HFFc6 (cell line): ENCODE data around the gene CHRDL1. TPM values are rescaled to one million over a fixed set of nuclear protein-coding genes. Genes with fewer than 3 reads are reported as not detected.

ENCODE experiments used
- DNase-seq: peaks from one replicate; pipeline ENCODE4 v3.0.0-alpha.2; 2018
- H3K27ac Mint-ChIP-seq: 2 replicates; pipeline ENCODE4 v1.8.0; 2020; ENCODE audit warnings: mild to moderate bottlenecking, mixed read lengths
- H3K27me3 Mint-ChIP-seq: 2 replicates; pipeline ENCODE4 v1.8.0; 2021; ENCODE audit warnings: mild to moderate bottlenecking, moderate library complexity, mixed read lengths; ENCODE audit not compliant: insufficient read depth
- H3K36me3 Mint-ChIP-seq: 2 replicates; pipeline ENCODE4 v1.8.0; 2021; ENCODE audit warnings: low read depth, mixed read lengths
- H3K4me1 Mint-ChIP-seq: 2 replicates; pipeline ENCODE4 v1.8.0; 2020; ENCODE audit warnings: low read depth, mixed read lengths
- H3K4me3 Mint-ChIP-seq: 2 replicates; pipeline ENCODE4 v1.8.0; 2020; ENCODE audit warnings: mild to moderate bottlenecking, moderate library complexity, mixed read lengths
- H3K9me3 Mint-ChIP-seq: 2 replicates; pipeline ENCODE4 v1.8.0; 2020; ENCODE audit warnings: mild to moderate bottlenecking, mixed read lengths
- CTCF ChIP-seq: fragments of 200-600 bp; sonication (generic); IDR thresholded peaks from 2 replicates; pipeline ENCODE4 v1.5.0; 2021; ENCODE audit warnings: antibody characterized with exemption, mild to moderate bottlenecking
- total RNA-seq, 6 experiments: library from RNA; stranded (reverse); fragmentation: NEBNext Ultra II Directional; extraction: Animal tissue kit (Norgen Biotek cat#: 25700); gene quantifications; 2 replicates in 1 of 6; 3 replicates in 5 of 6; pipeline ENCODE4 v1.2.3, GENCODE V29; 2021

Gene CHRDL1
- total RNA-seq, 6 experiments from 2014 or later, result 0.47 to 3.0 (median 2.3) TPM

- TF ChIP-seq CTCF, result no peak
- Mint-ChIP-seq H3K27ac (no peak overlapping the region), H3K4me1 (no peaks in the 10 kb centered on the region), H3K9me3 (no peaks in the 10 kb centered on the region), H3K27me3 (no peaks in the 10 kb centered on the region; the same call in 1 of the 2 replicates), H3K36me3 (no peaks in the 10 kb centered on the region), H3K4me3 (no peak overlapping the region)
- DNase-seq, result no peak
Observed at GRCh38 chrX:110683925-110684324, 111.7 kb downstream of the CHRDL1 start.

GRCh38 chrX:110678591-110678990 lies 117.0 kb downstream of the CHRDL1 start:
- no peak for TF ChIP-seq CTCF
- Mint-ChIP-seq H3K4me3 (no peak overlapping the region), H3K9me3 (no peaks in the 10 kb centered on the region), H3K27ac (no peak overlapping the region), H3K27me3 (no peaks in the 10 kb centered on the region; the same call in 1 of the 2 replicates), H3K4me1 (no peaks in the 10 kb centered on the region), H3K36me3 (no peaks in the 10 kb centered on the region)
- DNase-seq, result no peak

- Mint-ChIP-seq H3K27ac (no peak overlapping the region), H3K36me3 (no peaks in the 10 kb centered on the region), H3K4me3 (no peak overlapping the region), H3K9me3 (no peaks in the 10 kb centered on the region), H3K27me3 (no peaks in the 10 kb centered on the region; the same call in 1 of the 2 replicates), H3K4me1 (no peaks in the 10 kb centered on the region; the same call in 1 of the 2 replicates)
- no peak for TF ChIP-seq CTCF
- no peak for DNase-seq
Observed at GRCh38 chrX:110675886-110676285, 119.7 kb downstream of the CHRDL1 start.

- no peak overlapping the region for H3K4me3 Mint-ChIP-seq
- no peak for TF ChIP-seq CTCF
- H3K4me1 Mint-ChIP-seq, result no peaks in the 10 kb centered on the region; the same call in 1 of the 2 replicates
- no peaks in the 10 kb centered on the region for H3K36me3 Mint-ChIP-seq
- peak; percentile 1 for DNase-seq
- H3K27me3 Mint-ChIP-seq, result peaks cover 3% of the 10 kb centered on the region; the same call in 1 of the 2 replicates
- H3K9me3 Mint-ChIP-seq, result no peaks in the 10 kb centered on the region
- H3K27ac Mint-ChIP-seq, result no peak overlapping the region
Observed at GRCh38 chrX:110671068-110671803, 124.4 kb downstream of the CHRDL1 start.

- TF ChIP-seq CTCF, result no peak
- Mint-ChIP-seq H3K4me1 (no peaks in the 10 kb centered on the region; the same call in 1 of the 2 replicates), H3K27me3 (peaks cover 3% of the 10 kb centered on the region; the same call in 1 of the 2 replicates), H3K36me3 (no peaks in the 10 kb centered on the region), H3K9me3 (no peaks in the 10 kb centered on the region), H3K27ac (no peak overlapping the region), H3K4me3 (no peak overlapping the region)
- DNase-seq, result no peak
Observed at GRCh38 chrX:110669572-110669971, 126.0 kb downstream of the CHRDL1 start.
